Sigmoid colon (tissue), 7 donors: ENCODE data around the gene CA7. TPM values are rescaled to one million over a fixed set of nuclear protein-coding genes. Genes with fewer than 3 reads are reported as not detected.

Experiments used
- DNase-seq: peaks from one replicate; pipeline ENCODE4 v3.0.0-alpha.2; 2019
- H3K27ac ChIP-seq, 4 donors: fragments of 200-600 bp; sonication (generic); one replicate each; pipeline ENCODE4 v1.5.1; 2016 to 2019; ENCODE audit warnings: mild to moderate bottlenecking in 1 of 4
- H3K27me3 ChIP-seq, 3 donors: fragments of 200-600 bp; sonication (generic); one replicate each; pipeline ENCODE4 v1.5.1; 2019; ENCODE audit warnings: mild to moderate bottlenecking in 1 of 3
- H3K36me3 ChIP-seq, 4 donors: fragments of 200-600 bp; sonication (generic); one replicate each; pipeline ENCODE4 v1.5.1; 2016 to 2019
- H3K4me1 ChIP-seq, 4 donors: fragments of 200-600 bp; sonication (generic); one replicate each; pipeline ENCODE4 v1.5.1; 2017 to 2019
- H3K4me3 ChIP-seq, 4 donors: fragments of 200-600 bp; sonication (generic); one replicate each; pipeline ENCODE4 v1.5.1; 2017 to 2019; ENCODE audit warnings: mild to moderate bottlenecking in 2 of 4, moderate library complexity in 1 of 4
- H3K9me3 ChIP-seq, 4 donors: fragments of 200-600 bp in 3 of 4; sonication (generic) in 3 of 4; one replicate each; pipeline versions ENCODE4 v1.5.1 to v1.6.1; 2013 to 2019
- CTCF ChIP-seq, 4 experiments: fragments of 450-650 bp in 3 of 4; fragments of 200-600 bp in 1 of 4; IDR thresholded peaks; one replicate each; pipeline ENCODE4 v1.5.1; 2016 to 2019; ENCODE audit warnings: antibody characterized with exemption in 4 of 4, mild to moderate bottlenecking in 3 of 4, moderate library complexity in 2 of 4
- EP300 ChIP-seq, 4 donors: sonication (generic); formaldehyde crosslinking; IDR thresholded peaks; one replicate each; pipeline ENCODE4 v1.6.1; 2017; ENCODE audit warnings: antibody characterized with exemption in 4 of 4
- POLR2A ChIP-seq, 2 donors: fragments of 450-650 bp; IDR thresholded peaks; one replicate each; pipeline ENCODE4 v1.6.1; 2016; ENCODE audit warnings: antibody characterized with exemption in 2 of 2, mild to moderate bottlenecking in 2 of 2, moderate library complexity in 2 of 2
- POLR2AphosphoS5 ChIP-seq, 4 donors: sonication (generic); formaldehyde crosslinking; IDR thresholded peaks; one replicate each; pipeline ENCODE4 v1.6.1; 2017; ENCODE audit warnings: antibody characterized with exemption in 4 of 4
- WGBS, 2 donors: extraction: QIAGEN DNeasy Blood & Tissue Kit; methylation state at CpG; one replicate each; pipeline ENCODE4 v1.1.7; 2013; 5-methylcytosine and 5-hydroxymethylcytosine counted together
- intact Hi-C: fragments of 100-400 bp; cut with DNase I; formaldehyde crosslinking; loops from one replicate; pipeline ENCODE4 v1.15.1; 2023
- polyA plus RNA-seq, 3 donors: library from polyadenylated mRNA; stranded (reverse); fragments of 200-250 nt; gene quantifications; one replicate each; pipeline ENCODE4 v1.2.3, GENCODE V29; 2013
- total RNA-seq, 4 donors: library from RNA; depleted of rRNA; stranded (reverse); fragments of >200 nt; gene quantifications; one replicate each; pipeline ENCODE4 v1.1.0, GENCODE V29; 2016
- donor health status: healthy with polysubstance abuse.
- donor health status: Bipolar disorder and iron deficiency.
- donor health status: healthy.

CA7 gene
- total and polyA plus RNA-seq, 7 donors: 1.9 to 188 (median 133) TPM; not detected in 3

- TF ChIP-seq POLR2AphosphoS5 (IDR thresholded peaks at IDR 0.05): peak; percentile 90 to 97 (median 94)
- no peak for TF ChIP-seq EP300 (IDR thresholded peaks at IDR 0.05)
- TF ChIP-seq CTCF (IDR thresholded peaks at IDR 0.05): peak; percentile 90 to 98 (median 91)
- TF ChIP-seq POLR2A (IDR thresholded peaks at IDR 0.05): peak; percentile 68 to 71
- 1% methylated on average over 84 of the region's 84 CpGs for WGBS, 2 donors
- Histone ChIP-seq H3K36me3 (peaks cover 0 to 23% (median 3%) of the 10 kb centered on the region in 4 donors), H3K27me3 (no peaks in the 10 kb centered on the region), H3K9me3 (no peaks in the 10 kb centered on the region), H3K4me3 (peak within 1 kb of the TSS; percentile 71 to 89 (median 76)), H3K27ac (peak within 1 kb of the TSS; percentile 86 to 94 (median 90)), H3K4me1 (peaks cover 0 to 22% (median 14%) of the 10 kb centered on the region in 4 donors)
- intact Hi-C loops: loop anchor here (1.0 kb wide), 1 partner anchor 37 kb away; no protein-coding TSS in a partner anchor
- DNase-seq: peak; percentile 89
These were observed 13.5 kb upstream of the CA7 start, which contains the start of gene NAE1 for GRCh38 chr16:66830422-66831404. NAE1 (minus strand) TSS chr16:66830976; CDS start chr16:66830899, 77 bp downstream.

- Histone ChIP-seq H3K27ac (no peak overlapping the region), H3K4me1 (peaks cover 0 to 22% (median 14%) of the 10 kb centered on the region in 4 donors), H3K36me3 (peaks cover 0 to 8% (median 0%) of the 10 kb centered on the region in 4 donors), H3K27me3 (no peaks in the 10 kb centered on the region), H3K4me3 (no peak overlapping the region), H3K9me3 (no peaks in the 10 kb centered on the region)
- TF ChIP-seq POLR2AphosphoS5 (IDR thresholded peaks at IDR 0.05) (no peak), CTCF (IDR thresholded peaks at IDR 0.05) (no peak)
- WGBS, 2 donors: 87 to 88% methylated on average over 3 of the region's 3 CpGs
- DNase-seq: no peak
- intact Hi-C loops: no loop called here
These were observed 12.0 kb upstream of the CA7 start for GRCh38 chr16:66832190-66832589.

- intact Hi-C loops: no loop called here
- Histone ChIP-seq H3K4me3 (no peak overlapping the region), H3K27ac (no peak overlapping the region), H3K9me3 (no peaks in the 10 kb centered on the region), H3K36me3 (peaks cover 0 to 2% (median 0%) of the 10 kb centered on the region in 4 donors), H3K4me1 (peaks cover 0 to 22% (median 14%) of the 10 kb centered on the region in 4 donors), H3K27me3 (no peaks in the 10 kb centered on the region)
- TF ChIP-seq CTCF (IDR thresholded peaks at IDR 0.05) (no peak), POLR2A (IDR thresholded peaks at IDR 0.05) (no peak), POLR2AphosphoS5 (IDR thresholded peaks at IDR 0.05) (no peak), EP300 (IDR thresholded peaks at IDR 0.05) (no peak)
- WGBS, 2 donors: 61 to 81% methylated on average over 7 of the region's 7 CpGs
- DNase-seq: no peak
These were observed 11.4 kb upstream of the CA7 start for GRCh38 chr16:66832661-66833305.

GRCh38 chr16:66834746-66835145, 9.5 kb upstream of the CA7 start:
- Histone ChIP-seq H3K9me3 (peaks cover 0 to 2% (median 0%) of the 10 kb centered on the region in 4 donors), H3K36me3 (no peaks in the 10 kb centered on the region), H3K4me3 (no peak overlapping the region), H3K4me1 (peaks cover 0 to 10% (median 4%) of the 10 kb centered on the region in 4 donors), H3K27ac (no peak overlapping the region), H3K27me3 (no peaks in the 10 kb centered on the region)
- intact Hi-C loops: no loop called here
- TF ChIP-seq POLR2AphosphoS5 (IDR thresholded peaks at IDR 0.05) (no peak), POLR2A (IDR thresholded peaks at IDR 0.05) (no peak), CTCF (IDR thresholded peaks at IDR 0.05) (no peak), EP300 (IDR thresholded peaks at IDR 0.05) (no peak)
- WGBS, 2 donors: 90 to 92% methylated on average over 5 of the region's 5 CpGs
- no peak for DNase-seq
